H9 (cell line): ENCODE data around the gene FNDC3A. TPM values are rescaled to one million over a fixed set of nuclear protein-coding genes. Genes with fewer than 3 reads are reported as not detected.
"Not testable (repeated sequence)": the region's sequence is repeated elsewhere in the genome, so short reads cannot be mapped to it uniquely, and the experiment has no call there.

Source experiments
- DNase-seq: peaks from one replicate; pipeline ENCODE4 v3.0.0-alpha.2; 2017
- H2AFZ ChIP-seq: one replicate; pipeline ENCODE4 v1.6.1; 2013; ENCODE audit warnings: mild to moderate bottlenecking, low read length, control low read depth, moderate library complexity
- H2AK5ac ChIP-seq: 2 replicates; pipeline ENCODE4 v1.6.1; 2013; ENCODE audit warnings: low read length, control low read depth, mixed read lengths; ENCODE audit not compliant: insufficient read length
- H2BK120ac ChIP-seq: one replicate; pipeline ENCODE4 v1.6.1; 2013; ENCODE audit warnings: low read depth, mild to moderate bottlenecking, low read length, control low read depth, inconsistent platforms; ENCODE audit not compliant: poor library complexity, severe bottlenecking
- H2BK12ac ChIP-seq: 2 replicates; pipeline ENCODE4 v1.6.1; 2013; ENCODE audit warnings: low read length, control low read depth, mixed read lengths, low read depth; ENCODE audit not compliant: insufficient read length
- H2BK15ac ChIP-seq: 2 replicates; pipeline ENCODE4 v1.6.1; 2013; ENCODE audit warnings: low read depth, low read length, control low read depth
- H2BK20ac ChIP-seq: one replicate; pipeline ENCODE4 v1.6.1; 2013; ENCODE audit warnings: low read depth, mild to moderate bottlenecking, low read length, control low read depth, inconsistent platforms; ENCODE audit not compliant: poor library complexity, severe bottlenecking
- H2BK5ac ChIP-seq: 2 replicates; pipeline ENCODE4 v1.6.1; 2013; ENCODE audit warnings: low read length, control low read depth, mixed read lengths; ENCODE audit not compliant: insufficient read length
- H3K14ac ChIP-seq: 2 replicates; pipeline ENCODE4 v1.6.1; 2013; ENCODE audit warnings: low read length, control low read depth; ENCODE audit not compliant: insufficient read depth
- H3K18ac ChIP-seq: 2 replicates; pipeline ENCODE4 v1.6.1; 2013; ENCODE audit warnings: low read depth, mild to moderate bottlenecking, mixed read lengths, low read length, control low read depth; ENCODE audit not compliant: insufficient read length
- H3K23ac ChIP-seq: 2 replicates; pipeline ENCODE4 v1.6.1; 2013; ENCODE audit warnings: low read length, control low read depth, mixed read lengths, low read depth; ENCODE audit not compliant: insufficient read length
- H3K23me2 ChIP-seq: 2 replicates; pipeline ENCODE4 v1.6.1; 2013; ENCODE audit warnings: low read depth, mild to moderate bottlenecking, mixed read lengths, low read length, control low read depth; ENCODE audit not compliant: insufficient read length, poor library complexity, severe bottlenecking
- H3K27ac ChIP-seq: 2 replicates; pipeline ENCODE4 v1.5.1; 2013; ENCODE audit warnings: low read length, control low read depth, mixed read lengths, low read depth; ENCODE audit not compliant: insufficient read length
- H3K27me3 ChIP-seq: 2 replicates; pipeline ENCODE4 v1.6.1; 2013; ENCODE audit warnings: low read length, control low read depth, inconsistent platforms; ENCODE audit not compliant: insufficient read depth
- H3K4ac ChIP-seq: 2 replicates; pipeline ENCODE4 v1.6.1; 2013; ENCODE audit warnings: low read depth, mild to moderate bottlenecking, control low read depth, inconsistent platforms, low read length, moderate library complexity
- H3K4me1 ChIP-seq: 2 replicates; pipeline ENCODE4 v1.6.1; 2013; ENCODE audit warnings: low read length, control low read depth, inconsistent platforms; ENCODE audit not compliant: insufficient read depth
- H3K4me2 ChIP-seq: 2 replicates; pipeline ENCODE4 v1.6.1; 2013; ENCODE audit warnings: low read length, control low read depth, mixed read lengths; ENCODE audit not compliant: insufficient read length, insufficient read depth
- H3K56ac ChIP-seq: 2 replicates; pipeline ENCODE4 v1.6.1; 2013; ENCODE audit warnings: low read depth, mild to moderate bottlenecking, mixed read lengths, low read length, control low read depth; ENCODE audit not compliant: insufficient read length
- H3K79me1 ChIP-seq: 2 replicates; pipeline ENCODE4 v1.6.1; 2013; ENCODE audit warnings: low read depth, mild to moderate bottlenecking, moderate library complexity, low read length, control low read depth, inconsistent platforms; ENCODE audit not compliant: insufficient read depth, poor library complexity, severe bottlenecking
- H3K79me2 ChIP-seq: 2 replicates; pipeline ENCODE4 v1.6.1; 2013; ENCODE audit warnings: low read length, control low read depth, inconsistent platforms; ENCODE audit not compliant: insufficient read depth
- H3K9ac ChIP-seq: 2 replicates; pipeline ENCODE4 v1.6.1; 2013; ENCODE audit warnings: low read length, control low read depth, mixed read lengths; ENCODE audit not compliant: insufficient read length; ENCODE audit errors: extremely low read depth
- H3K9me3 ChIP-seq: one replicate; pipeline ENCODE4 v1.6.1; 2013; ENCODE audit warnings: low read depth, low read length, inconsistent platforms; ENCODE audit not compliant: control insufficient read depth
- H3T11ph ChIP-seq: one replicate; pipeline ENCODE4 v1.6.1; 2013; ENCODE audit warnings: mild to moderate bottlenecking, low read length, control low read depth, inconsistent platforms
- H4K20me1 ChIP-seq: one replicate; pipeline ENCODE4 v1.6.1; 2013; ENCODE audit not compliant: control insufficient read depth, insufficient read length, insufficient read depth
- H4K5ac ChIP-seq: 2 replicates; pipeline ENCODE4 v1.6.1; 2013; ENCODE audit warnings: low read depth, mild to moderate bottlenecking, mixed read lengths, low read length, control low read depth; ENCODE audit not compliant: insufficient read length
- H4K8ac ChIP-seq: replicated peaks from 2 replicates; pipeline ENCODE4 v1.6.1; 2013; ENCODE audit warnings: low read length, control low read depth, mixed read lengths, low read depth; ENCODE audit not compliant: insufficient read length
- H4K91ac ChIP-seq: 2 replicates; pipeline ENCODE4 v1.6.1; 2013; ENCODE audit warnings: low read depth, mild to moderate bottlenecking, moderate library complexity, mixed read lengths, low read length, control low read depth; ENCODE audit not compliant: insufficient read length
- H3K27ac Mint-ChIP-seq, 3 experiments: 2 replicates in 2 of 3; 3 replicates in 1 of 3; pipeline ENCODE4 v1.8.0; 2020 to 2021; ENCODE audit warnings: mixed read lengths in 3 of 3, mild to moderate bottlenecking in 1 of 3, moderate library complexity in 1 of 3
- H3K27me3 Mint-ChIP-seq: 2 replicates; pipeline ENCODE4 v1.8.0; 2021; ENCODE audit warnings: low read depth, mild to moderate bottlenecking, moderate library complexity, mixed read lengths
- H3K36me3 Mint-ChIP-seq, 3 experiments: 2 replicates in 2 of 3; 3 replicates in 1 of 3; pipeline ENCODE4 v1.8.0; 2020 to 2021; ENCODE audit warnings: low read depth in 3 of 3, mixed read lengths in 3 of 3; ENCODE audit not compliant: insufficient read depth in 1 of 3
- H3K4me1 Mint-ChIP-seq, 2 experiments: 2 replicates each; pipeline ENCODE4 v1.8.0; 2020; ENCODE audit warnings: mixed read lengths in 2 of 2
- H3K4me3 Mint-ChIP-seq, 2 experiments: 2 replicates in 1 of 2; 3 replicates in 1 of 2; pipeline ENCODE4 v1.8.0; 2020 to 2021; ENCODE audit warnings: mild to moderate bottlenecking in 2 of 2, mixed read lengths in 2 of 2, moderate library complexity in 1 of 2
- H3K9me3 Mint-ChIP-seq, 2 experiments: 2 replicates in 1 of 2; 3 replicates in 1 of 2; pipeline ENCODE4 v1.8.0; 2020; ENCODE audit warnings: mild to moderate bottlenecking in 2 of 2, mixed read lengths in 2 of 2, moderate library complexity in 1 of 2
- WGBS: extraction: QIAGEN DNeasy Blood & Tissue Kit; methylation state at CpG from one replicate; pipeline ENCODE4 v1.1.7; 2013; ENCODE audit warnings: missing lambda C conversion rate, low lambda C conversion rate, mixed read lengths; ENCODE audit not compliant: insufficient read length; ENCODE audit errors: extremely low coverage; 5-methylcytosine and 5-hydroxymethylcytosine counted together
- total RNA-seq: library from RNA; stranded (reverse); gene quantifications from 2 replicates; pipeline ENCODE4 v1.2.1, GENCODE V29; 2021
- TF ChIP-seq, protein P1 (sequence below): fragments of 200-600 bp; sonication (generic); conservative IDR thresholded peaks from 3 replicates; pipeline ENCODE4 v1.8.0; 2021; ENCODE audit warnings: antibody characterized with exemption, mild to moderate bottlenecking

FNDC3A gene
- total RNA-seq, 1 experiment from 2014 or later: 27.4 TPM

DNA sequence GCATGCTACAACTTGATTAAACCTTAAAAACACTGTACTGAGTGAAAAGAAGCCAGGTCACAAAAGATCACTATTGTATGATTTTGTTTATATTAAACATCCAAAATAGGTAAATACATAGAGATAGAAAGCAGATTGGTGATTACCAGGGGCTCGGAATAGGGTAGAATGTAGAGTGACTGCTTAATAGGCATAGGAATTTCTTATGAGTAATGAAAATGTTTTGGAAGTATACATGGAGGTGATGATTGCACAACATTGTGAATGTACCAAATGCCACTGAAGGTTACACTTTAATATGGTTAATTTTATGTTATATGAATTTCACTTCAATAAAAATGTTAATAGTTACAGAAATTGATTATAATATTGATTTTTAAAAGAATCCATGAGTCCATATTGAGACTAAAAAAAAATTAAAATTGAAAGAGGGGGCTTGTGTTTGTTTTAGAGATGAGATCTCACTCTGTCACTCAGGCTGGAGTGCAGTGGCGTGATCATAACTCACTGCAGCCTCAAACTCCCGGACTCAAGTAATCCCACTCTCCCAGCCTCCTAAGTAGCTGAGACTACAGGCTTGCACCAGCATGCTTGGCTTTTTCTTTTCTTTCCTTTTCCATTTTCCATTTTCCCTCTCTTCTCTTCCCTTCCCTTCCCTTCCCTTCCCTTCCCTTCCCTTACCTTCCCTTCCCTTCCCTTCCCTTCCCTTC, 85.1 kb downstream of the FNDC3A start:
- Histone ChIP-seq H4K5ac (no peak overlapping the region), H2BK120ac (no peak overlapping the region), H3K79me1 (no peaks in the 10 kb centered on the region), H3K23ac (no peak overlapping the region), H3K79me2 (no peaks in the 10 kb centered on the region), H4K91ac (no peak overlapping the region), H2AFZ (no peak overlapping the region), H3K18ac (no peak overlapping the region), H3K4me2 (no peak overlapping the region), H3K27me3 (no peaks in the 10 kb centered on the region), H3K23me2 (no peaks in the 10 kb centered on the region), H3K27ac (no peak overlapping the region), H3K9me3 (no peaks in the 10 kb centered on the region), H2BK15ac (no peak overlapping the region), H3K14ac (no peak overlapping the region), H4K20me1 (no peaks in the 10 kb centered on the region), H2BK5ac (no peak overlapping the region), H3K4ac (no peak overlapping the region), H3T11ph (no peak overlapping the region), H4K8ac (no peak overlapping the region), H2BK20ac (no peak overlapping the region), H3K4me1 (no peaks in the 10 kb centered on the region), H3K56ac (no peak overlapping the region), H2AK5ac (no peak overlapping the region), H3K9ac (no peak overlapping the region), H2BK12ac (no peak overlapping the region)
- no peak overlapping the region for H3K4me3 Mint-ChIP-seq
- peaks cover 0 to 3% of the 10 kb centered on the region in 2 experiments; a peak in 1 of 5 replicates for H3K9me3 Mint-ChIP-seq
- peaks cover 6 to 9% of the 10 kb centered on the region in 2 experiments for H3K4me1 Mint-ChIP-seq
- no CpG with 5 or more reads among the region's 3 CpGs for WGBS
- H3K36me3 Mint-ChIP-seq: peaks cover 13 to 16% (median 15%) of the 10 kb centered on the region in 3 experiments
- H3K27ac Mint-ChIP-seq: no peak overlapping the region
- DNase-seq: no peak
- TF ChIP-seq, protein P1, sequence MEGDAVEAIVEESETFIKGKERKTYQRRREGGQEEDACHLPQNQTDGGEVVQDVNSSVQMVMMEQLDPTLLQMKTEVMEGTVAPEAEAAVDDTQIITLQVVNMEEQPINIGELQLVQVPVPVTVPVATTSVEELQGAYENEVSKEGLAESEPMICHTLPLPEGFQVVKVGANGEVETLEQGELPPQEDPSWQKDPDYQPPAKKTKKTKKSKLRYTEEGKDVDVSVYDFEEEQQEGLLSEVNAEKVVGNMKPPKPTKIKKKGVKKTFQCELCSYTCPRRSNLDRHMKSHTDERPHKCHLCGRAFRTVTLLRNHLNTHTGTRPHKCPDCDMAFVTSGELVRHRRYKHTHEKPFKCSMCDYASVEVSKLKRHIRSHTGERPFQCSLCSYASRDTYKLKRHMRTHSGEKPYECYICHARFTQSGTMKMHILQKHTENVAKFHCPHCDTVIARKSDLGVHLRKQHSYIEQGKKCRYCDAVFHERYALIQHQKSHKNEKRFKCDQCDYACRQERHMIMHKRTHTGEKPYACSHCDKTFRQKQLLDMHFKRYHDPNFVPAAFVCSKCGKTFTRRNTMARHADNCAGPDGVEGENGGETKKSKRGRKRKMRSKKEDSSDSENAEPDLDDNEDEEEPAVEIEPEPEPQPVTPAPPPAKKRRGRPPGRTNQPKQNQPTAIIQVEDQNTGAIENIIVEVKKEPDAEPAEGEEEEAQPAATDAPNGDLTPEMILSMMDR: no peak
- H3K27me3 Mint-ChIP-seq: no peaks in the 10 kb centered on the region

DNA sequence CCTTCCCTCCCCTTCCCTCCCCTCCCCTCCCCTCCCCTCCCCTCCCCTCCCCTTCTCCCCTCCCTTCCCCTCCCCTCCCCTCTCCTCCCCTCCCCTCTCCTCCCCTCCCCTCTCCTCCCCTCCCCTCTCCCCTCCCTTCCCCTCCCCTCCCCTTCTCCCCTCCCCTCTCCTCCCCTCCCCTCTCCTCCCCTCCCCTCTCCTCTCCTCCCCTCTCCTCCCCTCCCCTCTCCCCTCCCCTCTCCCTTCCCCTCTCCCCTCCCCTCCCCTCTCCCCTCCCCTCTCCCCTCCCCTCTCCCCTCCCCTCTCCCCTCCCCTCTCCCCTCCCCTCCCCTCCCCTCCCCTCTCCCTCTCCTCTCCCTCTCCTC, 85.7 kb downstream of the FNDC3A start:
- not testable (repeated sequence) for H3K27me3 Mint-ChIP-seq

More for the DNA sequence above, 85.7 kb downstream of the FNDC3A start:
- not testable (repeated sequence) for H3K27me3 ChIP-seq, H3K4me1 ChIP-seq, H2AFZ ChIP-seq, H3K27ac ChIP-seq, H4K5ac ChIP-seq, H4K91ac ChIP-seq, H2BK15ac ChIP-seq, H4K20me1 ChIP-seq, H3K23me2 ChIP-seq, H3K23ac ChIP-seq, H2BK5ac ChIP-seq, H2BK120ac ChIP-seq, H4K8ac ChIP-seq, H3K9me3 ChIP-seq, H3K9me3 Mint-ChIP-seq, H3K4ac ChIP-seq, H3K9ac ChIP-seq, H3K4me2 ChIP-seq, H3K79me1 ChIP-seq, H3K79me2 ChIP-seq, H3T11ph ChIP-seq, H3K14ac ChIP-seq, H2BK12ac ChIP-seq, H2AK5ac ChIP-seq, H3K27ac Mint-ChIP-seq, H3K56ac ChIP-seq, H3K4me1 Mint-ChIP-seq, H2BK20ac ChIP-seq, H3K4me3 Mint-ChIP-seq, H3K18ac ChIP-seq, DNase-seq
- peaks cover 13 to 14% (median 13%) of the 10 kb centered on the region in 3 experiments for H3K36me3 Mint-ChIP-seq
